Astrocyte (in vitro differentiated cells and primary cell): ENCODE data around the gene LMO1. TPM values are rescaled to one million over a fixed set of nuclear protein-coding genes. Genes with fewer than 3 reads are reported as not detected.

Source experiments
- DNase-seq: peaks from one replicate; pipeline ENCODE4 v3.0.0-alpha.2; 2010; ENCODE audit warnings: low read depth
- FAIRE-seq: peaks from 2 replicates; lab custom pipeline; 2011; peaks lifted over from hg19 to GRCh38; lab: Jason Lieb, UNC
- H2AFZ ChIP-seq: 2 replicates; pipeline ENCODE4 v1.6.0; 2012; ENCODE audit warnings: low read depth, low read length, inconsistent platforms
- H3K27ac ChIP-seq: 2 replicates; pipeline ENCODE4 v1.5.1; 2011; ENCODE audit warnings: low read depth, low read length, inconsistent platforms
- H3K27me3 ChIP-seq: 2 replicates; pipeline ENCODE4 v1.6.0; 2011; ENCODE audit warnings: low read length, inconsistent platforms; ENCODE audit not compliant: insufficient read depth
- H3K36me3 ChIP-seq: 2 replicates; pipeline ENCODE4 v1.5.1; 2011; ENCODE audit warnings: low read length, inconsistent platforms; ENCODE audit not compliant: insufficient read depth
- H3K4me1 ChIP-seq: 2 replicates; pipeline ENCODE4 v1.5.1; 2011; ENCODE audit warnings: low read length, inconsistent platforms; ENCODE audit not compliant: insufficient read depth
- H3K4me2 ChIP-seq: 2 replicates; pipeline ENCODE4 v1.6.0; 2012; ENCODE audit warnings: low read length, inconsistent platforms
- H3K4me3 ChIP-seq: 2 replicates; pipeline ENCODE4 v1.5.1; 2011; ENCODE audit warnings: low read depth, mild to moderate bottlenecking, low read length, inconsistent platforms; ENCODE audit not compliant: insufficient read depth
- H3K79me2 ChIP-seq: 2 replicates; pipeline ENCODE4 v1.6.0; 2012; ENCODE audit warnings: mild to moderate bottlenecking, low read length, inconsistent platforms; ENCODE audit not compliant: insufficient read depth
- H3K9ac ChIP-seq: 2 replicates; pipeline ENCODE4 v1.6.0; 2012; ENCODE audit warnings: mild to moderate bottlenecking, low read length, inconsistent platforms
- H3K9me3 ChIP-seq: 2 replicates; pipeline ENCODE4 v1.5.1; 2012; ENCODE audit warnings: low read depth, mild to moderate bottlenecking, low read length, inconsistent platforms; ENCODE audit not compliant: insufficient read depth
- H4K20me1 ChIP-seq: 2 replicates; pipeline ENCODE4 v1.6.0; 2012; ENCODE audit warnings: low read length, inconsistent platforms; ENCODE audit not compliant: insufficient read depth
- H3K27ac Mint-ChIP-seq: one replicate; pipeline ENCODE4 v1.8.0; 2021; ENCODE audit warnings: mild to moderate bottlenecking, mixed read lengths; ENCODE audit not compliant: unreplicated experiment
- H3K27me3 Mint-ChIP-seq: one replicate; pipeline ENCODE4 v1.8.0; 2021; ENCODE audit warnings: low read depth, mixed read lengths; ENCODE audit not compliant: unreplicated experiment
- H3K36me3 Mint-ChIP-seq: one replicate; pipeline ENCODE4 v1.8.0; 2021; ENCODE audit warnings: low read depth, mixed read lengths; ENCODE audit not compliant: unreplicated experiment
- H3K4me1 Mint-ChIP-seq: one replicate; pipeline ENCODE4 v1.8.0; 2021; ENCODE audit warnings: low read depth, mixed read lengths; ENCODE audit not compliant: unreplicated experiment
- H3K4me3 Mint-ChIP-seq: one replicate; pipeline ENCODE4 v1.8.0; 2021; ENCODE audit warnings: mild to moderate bottlenecking, moderate library complexity, mixed read lengths; ENCODE audit not compliant: unreplicated experiment
- H3K9me3 Mint-ChIP-seq: one replicate; pipeline ENCODE4 v1.8.0; 2021; ENCODE audit warnings: mild to moderate bottlenecking, mixed read lengths; ENCODE audit not compliant: unreplicated experiment
- EZH2 ChIP-seq: IDR thresholded peaks from 2 replicates; pipeline ENCODE4 v1.6.1; 2012; ENCODE audit warnings: mild to moderate bottlenecking, low read length, inconsistent platforms; ENCODE audit not compliant: insufficient read depth
- total RNA-seq: library from RNA; stranded (reverse); gene quantifications from 2 replicates; pipeline ENCODE4 v1.2.1, GENCODE V29; 2021
- TF ChIP-seq, protein P1 (sequence below): IDR thresholded peaks from 2 replicates; pipeline ENCODE4 v1.5.1; 2011; ENCODE audit warnings: low read depth, mild to moderate bottlenecking, inconsistent platforms, low read length, moderate library complexity; ENCODE audit not compliant: insufficient read depth

Gene LMO1
- total RNA-seq, 1 donor from 2014 or later = 1.5 TPM

DNA sequence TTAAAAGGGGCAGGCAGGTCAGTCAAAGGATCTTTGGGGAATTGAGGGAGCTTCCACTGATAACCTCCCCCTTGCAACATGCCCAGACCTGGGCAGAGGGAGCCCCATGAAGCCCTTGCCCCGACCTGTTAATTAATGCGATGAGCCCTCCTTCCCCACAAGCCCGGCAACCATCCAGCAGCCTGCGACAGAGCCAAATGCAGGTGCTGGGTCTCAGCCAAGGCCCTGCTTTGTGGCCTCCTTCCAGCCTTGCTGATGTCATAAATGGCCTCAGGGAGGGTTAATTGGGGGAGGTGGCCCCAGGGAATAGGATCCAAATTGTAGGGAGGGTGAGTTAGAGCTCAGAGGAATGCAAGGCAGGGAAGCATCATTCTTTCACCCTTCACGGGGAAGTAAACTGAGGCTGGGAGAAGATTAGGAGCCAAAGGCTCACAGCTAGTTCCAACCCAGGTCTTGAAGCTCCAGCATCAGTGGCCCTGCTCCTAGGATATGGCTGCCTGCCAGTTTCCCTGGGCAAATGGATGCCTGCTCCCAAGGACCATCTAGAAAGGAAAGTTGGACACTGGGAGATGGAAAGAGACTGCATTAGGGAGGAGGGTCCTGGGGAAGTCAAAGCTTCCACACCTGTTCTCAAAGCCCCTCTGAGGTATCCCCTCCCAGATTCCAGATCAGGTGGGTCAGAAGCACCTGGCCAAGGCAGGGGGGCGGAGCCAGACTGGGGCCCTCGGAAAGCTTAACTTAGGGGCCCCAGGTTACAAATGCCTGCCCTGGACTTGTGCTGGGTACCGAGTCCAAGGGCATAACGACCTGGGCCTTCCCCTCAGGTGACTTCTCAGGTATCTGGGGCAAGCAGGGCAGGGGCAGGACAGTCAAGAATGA lies 34.1 kb downstream of the LMO1 start:
- H3K4me3 ChIP-seq = no peak overlapping the region
- no peaks in the 10 kb centered on the region for H4K20me1 ChIP-seq

DNA sequence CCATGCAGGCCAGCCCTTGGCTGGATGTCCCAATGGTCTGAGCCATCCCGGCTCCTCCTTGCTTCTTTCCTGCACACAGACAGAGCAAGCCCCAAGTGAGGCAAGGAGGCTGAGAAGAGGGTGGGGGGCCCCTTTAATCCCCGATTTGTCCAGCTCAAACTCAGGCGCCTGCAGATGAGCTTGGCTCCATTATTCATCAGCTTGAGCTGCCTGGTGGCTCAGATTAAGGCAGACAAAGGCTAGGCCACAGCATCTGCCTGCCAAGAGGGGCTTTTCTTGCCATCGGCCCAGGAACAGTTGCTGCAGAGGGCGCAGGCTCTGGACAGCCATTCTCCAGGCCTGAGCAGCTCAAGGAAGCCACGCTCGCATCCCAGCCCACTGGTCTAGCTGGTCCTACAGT lies 35.4 kb downstream of the LMO1 start:
- H2AFZ ChIP-seq = no peak overlapping the region
- no peak overlapping the region for H3K9ac ChIP-seq
- FAIRE-seq (no peak), DNase-seq (no peak)
- H3K4me3 Mint-ChIP-seq = no peak overlapping the region
- H3K4me1 Mint-ChIP-seq = peaks cover 12% of the 10 kb centered on the region
- H3K4me3 ChIP-seq = no peak overlapping the region
- no peak overlapping the region for H3K27ac Mint-ChIP-seq
- TF ChIP-seq, protein P1, sequence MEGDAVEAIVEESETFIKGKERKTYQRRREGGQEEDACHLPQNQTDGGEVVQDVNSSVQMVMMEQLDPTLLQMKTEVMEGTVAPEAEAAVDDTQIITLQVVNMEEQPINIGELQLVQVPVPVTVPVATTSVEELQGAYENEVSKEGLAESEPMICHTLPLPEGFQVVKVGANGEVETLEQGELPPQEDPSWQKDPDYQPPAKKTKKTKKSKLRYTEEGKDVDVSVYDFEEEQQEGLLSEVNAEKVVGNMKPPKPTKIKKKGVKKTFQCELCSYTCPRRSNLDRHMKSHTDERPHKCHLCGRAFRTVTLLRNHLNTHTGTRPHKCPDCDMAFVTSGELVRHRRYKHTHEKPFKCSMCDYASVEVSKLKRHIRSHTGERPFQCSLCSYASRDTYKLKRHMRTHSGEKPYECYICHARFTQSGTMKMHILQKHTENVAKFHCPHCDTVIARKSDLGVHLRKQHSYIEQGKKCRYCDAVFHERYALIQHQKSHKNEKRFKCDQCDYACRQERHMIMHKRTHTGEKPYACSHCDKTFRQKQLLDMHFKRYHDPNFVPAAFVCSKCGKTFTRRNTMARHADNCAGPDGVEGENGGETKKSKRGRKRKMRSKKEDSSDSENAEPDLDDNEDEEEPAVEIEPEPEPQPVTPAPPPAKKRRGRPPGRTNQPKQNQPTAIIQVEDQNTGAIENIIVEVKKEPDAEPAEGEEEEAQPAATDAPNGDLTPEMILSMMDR = no peak
- no peak for TF ChIP-seq EZH2
- no peaks in the 10 kb centered on the region for H3K9me3 Mint-ChIP-seq
- no peaks in the 10 kb centered on the region for H3K36me3 ChIP-seq
- no peaks in the 10 kb centered on the region for H3K9me3 ChIP-seq
- no peak overlapping the region for H3K4me2 ChIP-seq
- H4K20me1 ChIP-seq = no peaks in the 10 kb centered on the region
- peaks cover 7% of the 10 kb centered on the region for H3K4me1 ChIP-seq
- no peak overlapping the region for H3K27ac ChIP-seq
- H3K36me3 Mint-ChIP-seq = no peaks in the 10 kb centered on the region
- H3K27me3 ChIP-seq = peaks cover 2% of the 10 kb centered on the region
- no peaks in the 10 kb centered on the region for H3K79me2 ChIP-seq
- peaks cover 35% of the 10 kb centered on the region for H3K27me3 Mint-ChIP-seq

More for the DNA sequence above, 34.1 kb downstream of the LMO1 start:
- Mint-ChIP-seq H3K36me3 (no peaks in the 10 kb centered on the region), H3K27me3 (peaks cover 29% of the 10 kb centered on the region), H3K4me3 (no peak overlapping the region), H3K9me3 (no peaks in the 10 kb centered on the region), H3K27ac (no peak overlapping the region), H3K4me1 (peaks cover 15% of the 10 kb centered on the region)
- FAIRE-seq (no peak), DNase-seq (peak; percentile 20)
- Histone ChIP-seq H3K79me2 (no peaks in the 10 kb centered on the region), H3K27me3 (peaks cover 2% of the 10 kb centered on the region), H3K4me1 (peaks cover 16% of the 10 kb centered on the region), H2AFZ (no peak overlapping the region), H3K27ac (no peak overlapping the region), H3K4me2 (no peak overlapping the region), H3K9me3 (no peaks in the 10 kb centered on the region), H3K36me3 (no peaks in the 10 kb centered on the region), H3K9ac (no peak overlapping the region)
- TF ChIP-seq, protein P1 = no peak
- no peak for TF ChIP-seq EZH2
